Subcutaneous abdominal adipose tissue (tissue), 5 donors: ENCODE results near the gene HUS1.

Source experiments
- H3K27ac ChIP-seq: one replicate; pipeline ENCODE4 v1.7.0; 2013; ENCODE audit warnings: low read depth, mild to moderate bottlenecking, inconsistent platforms, low read length, moderate library complexity
- H3K27me3 ChIP-seq, 5 donors: one replicate each; pipeline ENCODE4 v1.7.0; 2013; ENCODE audit warnings: low read length in 5 of 5, inconsistent platforms in 1 of 5; ENCODE audit not compliant: control insufficient read depth in 5 of 5, insufficient read depth in 4 of 5
- H3K36me3 ChIP-seq, 5 donors: one replicate each; pipeline ENCODE4 v1.7.0; 2013; ENCODE audit warnings: low read length in 5 of 5; ENCODE audit not compliant: control insufficient read depth in 5 of 5, insufficient read depth in 5 of 5
- H3K4me1 ChIP-seq, 5 donors: one replicate each; pipeline ENCODE4 v1.7.0; 2013; ENCODE audit warnings: low read length in 5 of 5, mild to moderate bottlenecking in 3 of 5, moderate library complexity in 1 of 5; ENCODE audit not compliant: control insufficient read depth in 5 of 5, insufficient read depth in 5 of 5
- H3K4me3 ChIP-seq, 5 donors: one replicate each; pipeline ENCODE4 v1.7.0; 2013; ENCODE audit warnings: low read length in 5 of 5, low read depth in 1 of 5
- H3K9ac ChIP-seq, 5 donors: one replicate each; pipeline ENCODE4 v1.7.0; 2013; ENCODE audit warnings: low read length in 5 of 5, mild to moderate bottlenecking in 4 of 5, moderate library complexity in 3 of 5
- H3K9me3 ChIP-seq, 5 donors: one replicate each; pipeline ENCODE4 v1.7.0; 2013; ENCODE audit warnings: low read length in 5 of 5; ENCODE audit not compliant: control insufficient read depth in 5 of 5
- donor health status: healthy.
- donor health status: healthy.
- donor health status: healthy.
- donor health status: healthy.
- donor health status: healthy.

The HUS1 gene

GRCh38 chr7:47914717-47915615, 64.4 kb downstream of the HUS1 start:
- Histone ChIP-seq H3K4me3 (no peak overlapping the region), H3K27ac (no peak overlapping the region), H3K4me1 (no peaks in the 10 kb centered on the region), H3K27me3 (no peaks in the 10 kb centered on the region), H3K9me3 (no peaks in the 10 kb centered on the region), H3K9ac (no peak overlapping the region), H3K36me3 (no peaks in the 10 kb centered on the region)
